Colonic mucosa (tissue), 4 donors: ENCODE results near the gene ZNF592. TPM values are rescaled to one million over a fixed set of nuclear protein-coding genes. Genes with fewer than 3 reads are reported as not detected.

Source experiments
- DNase-seq: peaks from one replicate; pipeline ENCODE4 v3.0.0-alpha.2; 2020
- H3K27ac ChIP-seq: fragments of 200-600 bp; one replicate; pipeline ENCODE4 v1.8.0; 2021
- H3K27me3 ChIP-seq: fragments of 200-600 bp; one replicate; pipeline ENCODE4 v1.8.0; 2021
- H3K36me3 ChIP-seq: fragments of 200-600 bp; one replicate; pipeline ENCODE4 v1.8.0; 2021
- H3K4me1 ChIP-seq: fragments of 200-600 bp; one replicate; pipeline ENCODE4 v1.8.0; 2021; ENCODE audit warnings: mild to moderate bottlenecking
- H3K4me3 ChIP-seq: fragments of 200-600 bp; one replicate; pipeline ENCODE4 v1.8.0; 2021
- H3K9ac ChIP-seq, 2 donors: one replicate each; pipeline ENCODE4 v1.7.0; 2013; ENCODE audit warnings: control low read depth in 2 of 2, low read depth in 2 of 2, low read length in 2 of 2
- H3K9me3 ChIP-seq: fragments of 200-600 bp; one replicate; pipeline ENCODE4 v1.8.0; 2021
- intact Hi-C: fragments of 100-400 bp; cut with DNase I; formaldehyde crosslinking; loops from one replicate; pipeline ENCODE4 v1.14.1; 2022
- total RNA-seq, 2 donors: library from RNA; stranded (reverse); fragmentation: NEBNext Ultra II Directional in 1 of 2; extraction: Animal tissue kit (Norgen Biotek cat#: 25700) in 1 of 2; gene quantifications; one replicate each; pipeline ENCODE4 v1.2.1, GENCODE V29; 2021
- TF ChIP-seq, protein P1 (sequence below): fragments of 200-600 bp; IDR thresholded peaks from one replicate; pipeline ENCODE4 v1.8.0; 2022; ENCODE audit warnings: antibody characterized with exemption, mild to moderate bottlenecking
- donor health status: healthy.
- donor health status: DM: no; HTN: no; CAD: no.
- donor health status: DM: no; HTN: no; CAD: no.

The ZNF592 gene
- total RNA-seq, 2 donors from 2014 or later, result 25.9 to 27.0 TPM

DNA sequence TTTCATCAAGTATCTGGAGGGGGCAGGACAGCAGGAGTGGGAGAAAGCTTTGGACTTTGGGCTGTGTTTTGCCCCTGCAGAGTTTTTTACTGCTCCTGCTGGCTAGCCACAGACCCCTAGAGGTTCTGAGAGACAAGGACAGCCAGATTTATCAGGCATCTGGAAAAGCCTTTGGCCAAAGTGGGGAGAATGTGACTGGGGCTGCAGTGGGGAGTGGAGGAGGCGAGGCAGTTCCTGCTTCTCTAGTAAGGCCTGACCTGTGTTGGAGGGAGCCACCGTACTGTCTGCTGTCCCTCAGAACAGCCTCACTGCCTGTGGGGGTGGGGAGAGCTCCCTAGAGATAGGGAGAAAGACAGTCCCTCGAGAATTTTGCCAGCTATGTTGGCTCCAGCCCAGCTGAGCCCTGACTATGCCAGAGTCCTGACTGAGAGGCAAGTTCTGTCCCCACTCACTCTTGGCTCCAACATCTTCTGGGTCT is 70.9 kb downstream of the ZNF592 start:
- Histone ChIP-seq H3K4me1 (no peaks in the 10 kb centered on the region), H3K27ac (no peak overlapping the region), H3K9me3 (no peaks in the 10 kb centered on the region), H3K9ac (no peak overlapping the region), H3K4me3 (no peak overlapping the region), H3K27me3 (no peaks in the 10 kb centered on the region), H3K36me3 (no peaks in the 10 kb centered on the region)
- TF ChIP-seq, protein P1, sequence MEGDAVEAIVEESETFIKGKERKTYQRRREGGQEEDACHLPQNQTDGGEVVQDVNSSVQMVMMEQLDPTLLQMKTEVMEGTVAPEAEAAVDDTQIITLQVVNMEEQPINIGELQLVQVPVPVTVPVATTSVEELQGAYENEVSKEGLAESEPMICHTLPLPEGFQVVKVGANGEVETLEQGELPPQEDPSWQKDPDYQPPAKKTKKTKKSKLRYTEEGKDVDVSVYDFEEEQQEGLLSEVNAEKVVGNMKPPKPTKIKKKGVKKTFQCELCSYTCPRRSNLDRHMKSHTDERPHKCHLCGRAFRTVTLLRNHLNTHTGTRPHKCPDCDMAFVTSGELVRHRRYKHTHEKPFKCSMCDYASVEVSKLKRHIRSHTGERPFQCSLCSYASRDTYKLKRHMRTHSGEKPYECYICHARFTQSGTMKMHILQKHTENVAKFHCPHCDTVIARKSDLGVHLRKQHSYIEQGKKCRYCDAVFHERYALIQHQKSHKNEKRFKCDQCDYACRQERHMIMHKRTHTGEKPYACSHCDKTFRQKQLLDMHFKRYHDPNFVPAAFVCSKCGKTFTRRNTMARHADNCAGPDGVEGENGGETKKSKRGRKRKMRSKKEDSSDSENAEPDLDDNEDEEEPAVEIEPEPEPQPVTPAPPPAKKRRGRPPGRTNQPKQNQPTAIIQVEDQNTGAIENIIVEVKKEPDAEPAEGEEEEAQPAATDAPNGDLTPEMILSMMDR, result no peak
- intact Hi-C loops, result no loop called here
- no peak for DNase-seq

- Histone ChIP-seq H3K9ac (no peak overlapping the region), H3K4me3 (no peak overlapping the region), H3K4me1 (no peaks in the 10 kb centered on the region), H3K27ac (no peak overlapping the region), H3K27me3 (no peaks in the 10 kb centered on the region), H3K9me3 (no peaks in the 10 kb centered on the region), H3K36me3 (no peaks in the 10 kb centered on the region)
- intact Hi-C loops, result no loop called here
- TF ChIP-seq, protein P1, result no peak
- no peak for DNase-seq
These were observed 71.4 kb downstream of the ZNF592 start for GRCh38 chr15:84819791-84820190.

DNA sequence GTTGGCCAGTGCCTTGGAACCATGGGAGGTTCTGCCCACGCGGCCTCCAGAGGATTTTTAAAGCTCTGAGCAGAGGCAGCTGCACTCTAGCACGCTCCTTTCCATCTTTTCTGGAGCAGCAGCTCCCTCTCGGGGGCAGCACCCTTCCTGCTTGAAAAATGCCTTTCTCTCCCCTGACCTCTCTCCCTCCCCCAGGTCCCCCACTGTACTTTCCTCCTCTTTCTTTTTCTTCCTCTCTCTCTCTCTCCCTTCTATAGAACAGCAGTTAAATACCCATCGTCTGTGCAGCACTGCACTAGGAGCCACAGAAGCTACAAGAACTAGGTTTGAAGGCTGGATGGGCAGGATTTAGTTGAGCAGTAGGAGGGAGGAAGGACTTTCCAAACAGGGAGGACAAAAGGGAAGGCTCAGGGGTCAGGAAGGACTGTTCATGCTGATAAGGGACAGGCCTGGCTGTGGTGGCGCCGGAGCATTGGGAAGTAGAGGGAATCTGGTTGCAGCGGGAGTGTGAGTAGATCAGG is 73.2 kb downstream of the ZNF592 start:
- no peak overlapping the region for H3K9ac ChIP-seq
- no peaks in the 10 kb centered on the region for H3K9me3 ChIP-seq
- DNase-seq, result no peak
- no peak overlapping the region for H3K4me3 ChIP-seq
- TF ChIP-seq, protein P1, result no peak
- H3K4me1 ChIP-seq, result no peaks in the 10 kb centered on the region
- H3K27ac ChIP-seq, result no peak overlapping the region
- no peaks in the 10 kb centered on the region for H3K36me3 ChIP-seq
- intact Hi-C loops, result no loop called here
- no peaks in the 10 kb centered on the region for H3K27me3 ChIP-seq

GRCh38 chr15:84822653-84823281 is 74.4 kb downstream of the ZNF592 start:
- Histone ChIP-seq H3K9me3 (no peaks in the 10 kb centered on the region), H3K27me3 (no peaks in the 10 kb centered on the region), H3K9ac (no peak overlapping the region), H3K27ac (no peak overlapping the region), H3K4me1 (no peaks in the 10 kb centered on the region), H3K36me3 (no peaks in the 10 kb centered on the region), H3K4me3 (no peak overlapping the region)
- TF ChIP-seq, protein P1, result no peak
- intact Hi-C loops, result no loop called here
- DNase-seq, result no peak

- H3K27me3 ChIP-seq, result no peaks in the 10 kb centered on the region
- TF ChIP-seq, protein P1, result no peak
- H3K4me1 ChIP-seq, result no peaks in the 10 kb centered on the region
- intact Hi-C loops, result no loop called here
- no peaks in the 10 kb centered on the region for H3K36me3 ChIP-seq
- DNase-seq, result no peak
- no peak overlapping the region for H3K9ac ChIP-seq
- H3K4me3 ChIP-seq, result no peak overlapping the region
- H3K9me3 ChIP-seq, result no peaks in the 10 kb centered on the region
- H3K27ac ChIP-seq, result no peak overlapping the region
These were observed 75.0 kb downstream of the ZNF592 start for GRCh38 chr15:84823282-84823878.
